Amniotic epithelial cell (primary cell): ENCODE measurements around the gene PNPT1.

ENCODE experiments used
- DNase-seq: peaks from one replicate; pipeline ENCODE4 v3.0.0-alpha.2; 2010; ENCODE audit warnings: low read depth

PNPT1 gene

GRCh38 chr2:55668956-55669355 lies 24.7 kb downstream of the PNPT1 start:
- DNase-seq, result no peak

- no peak for DNase-seq
These were observed 40.4 kb downstream of the PNPT1 start for GRCh38 chr2:55653255-55653654.

- DNase-seq, result no peak
These were observed 44.4 kb downstream of the PNPT1 start for GRCh38 chr2:55649211-55649610.

- no peak for DNase-seq
These were observed 56.8 kb downstream of the PNPT1 start for GRCh38 chr2:55636831-55637230.

GRCh38 chr2:55628931-55629330 lies 64.7 kb downstream of the PNPT1 start:
- no peak for DNase-seq

- DNase-seq, result no peak
These were observed 65.7 kb downstream of the PNPT1 start for GRCh38 chr2:55627915-55628314.

GRCh38 chr2:55621802-55622201 lies 71.8 kb downstream of the PNPT1 start:
- no peak for DNase-seq

GRCh38 chr2:55620123-55620779 lies 73.4 kb downstream of the PNPT1 start:
- DNase-seq, result peak; percentile 25

- DNase-seq, result peak; percentile 48
These were observed 75.2 kb downstream of the PNPT1 start for GRCh38 chr2:55618275-55619055.

GRCh38 chr2:55618025-55618274 lies 75.7 kb downstream of the PNPT1 start:
- no peak for DNase-seq

GRCh38 chr2:55617175-55618024 lies 76.2 kb downstream of the PNPT1 start, which contains the start of gene PPP4R3B:
TSS of gene PPP4R3B (minus strand) at chr2:55617622. CDS start at chr2:55617285, 337 bp downstream.
- peak; percentile 99 for DNase-seq

- DNase-seq, result peak; percentile 70
These were observed 77.0 kb downstream of the PNPT1 start for GRCh38 chr2:55616551-55617174.

- DNase-seq, result no peak
These were observed 81.6 kb downstream of the PNPT1 start for GRCh38 chr2:55611997-55612396.

GRCh38 chr2:55610954-55611743 lies 82.5 kb downstream of the PNPT1 start:
- DNase-seq, result no peak

- no peak for DNase-seq
These were observed 83.6 kb downstream of the PNPT1 start for GRCh38 chr2:55609938-55610578.

GRCh38 chr2:55609193-55609794 lies 84.3 kb downstream of the PNPT1 start:
- no peak for DNase-seq

GRCh38 chr2:55607717-55608116 lies 85.9 kb downstream of the PNPT1 start:
- no peak for DNase-seq

GRCh38 chr2:55604027-55604565 lies 89.5 kb downstream of the PNPT1 start:
- no peak for DNase-seq

GRCh38 chr2:55601849-55602248 lies 91.8 kb downstream of the PNPT1 start:
- DNase-seq, result no peak

- DNase-seq, result peak; percentile 16
These were observed 95.4 kb downstream of the PNPT1 start for GRCh38 chr2:55598056-55598795.
